Endothelial cell of umbilical vein (primary cell): ENCODE results near the gene GZMM. TPM values are rescaled to one million over a fixed set of nuclear protein-coding genes. Genes with fewer than 3 reads are reported as not detected.

ENCODE experiments used
- BruUV-seq: library from RNA; stranded (reverse); fragments of 400-500 nt; replicated peaks from 2 replicates; lab custom pipeline; 2021; lab: Mats Ljungman, UMichigan
- CTCF ChIA-PET: fragments of 300-600, 350-600 bp; sonication (Branson Sonifier 250); formaldehyde crosslinking; loops from one replicate; lab custom pipeline; 2021; ENCODE audit warnings: antibody characterized with exemption, inconsistent platforms; lab: Charles Lee
- POLR2A ChIA-PET: fragments of 300-600, 350-600 bp; sonication (Branson Sonifier 250); formaldehyde crosslinking; loops from one replicate; lab custom pipeline; 2021; ENCODE audit warnings: antibody characterized with exemption, inconsistent platforms; lab: Charles Lee
- DNase-seq: peaks from one replicate; pipeline ENCODE4 v3.0.0-alpha.2; 2011; ENCODE audit warnings: low read depth, low spot score
- FAIRE-seq: peaks from 2 replicates; lab custom pipeline; 2011; peaks lifted over from hg19 to GRCh38; lab: Jason Lieb, UNC
- H2AFZ ChIP-seq: 2 replicates; pipeline ENCODE4 v1.6.0; 2012; ENCODE audit warnings: low read depth, low read length, control low read depth, inconsistent platforms
- H3K27ac ChIP-seq: 2 replicates; pipeline ENCODE4 v1.5.1; 2011; ENCODE audit warnings: low read depth, mild to moderate bottlenecking, control low read depth, low read length, moderate library complexity; ENCODE audit not compliant: insufficient read depth
- H3K27me3 ChIP-seq, 2 experiments: 2 replicates each; pipeline versions ENCODE4 v1.6.0 to v1.6.1; 2011; ENCODE audit warnings: low read length in 2 of 2, mixed read lengths in 1 of 2; ENCODE audit not compliant: control insufficient read depth in 2 of 2, insufficient read depth in 2 of 2
- H3K36me3 ChIP-seq, 2 experiments: 2 replicates in 1 of 2; 3 replicates in 1 of 2; pipeline ENCODE4 v1.5.1; 2011; ENCODE audit warnings: low read length in 2 of 2, mild to moderate bottlenecking in 1 of 2, moderate library complexity in 1 of 2; ENCODE audit not compliant: control insufficient read depth in 2 of 2, insufficient read depth in 2 of 2; ENCODE audit errors: extremely low read depth in 1 of 2
- H3K4me1 ChIP-seq: 3 replicates; pipeline ENCODE4 v1.5.1; 2011; ENCODE audit warnings: mild to moderate bottlenecking, low read length; ENCODE audit not compliant: control insufficient read depth, insufficient read depth; ENCODE audit errors: extremely low read depth
- H3K4me2 ChIP-seq: 2 replicates; pipeline ENCODE4 v1.6.1; 2011; ENCODE audit warnings: low read length, control low read depth, mixed read lengths; ENCODE audit not compliant: insufficient read depth
- H3K4me3 ChIP-seq, 3 experiments: fragments of 200-600 bp in 1 of 3; sonication (generic), shearing (Covaris generic) in 1 of 3; replicated peaks in 1 of 3; 2 replicates each; pipeline ENCODE4 v1.5.1; 2011 to 2016; ENCODE audit warnings: control low read depth in 3 of 3, low read length in 3 of 3, mild to moderate bottlenecking in 2 of 3, inconsistent platforms in 1 of 3, low read depth in 1 of 3, moderate library complexity in 1 of 3; ENCODE audit not compliant: insufficient read depth in 1 of 3
- H3K79me2 ChIP-seq: 2 replicates; pipeline ENCODE4 v1.6.0; 2012; ENCODE audit warnings: low read length, inconsistent platforms; ENCODE audit not compliant: control insufficient read depth, insufficient read depth
- H3K9ac ChIP-seq: replicated peaks from 2 replicates; pipeline ENCODE3; 2011; ENCODE audit warnings: low read length, control low read depth; ENCODE audit not compliant: insufficient read depth; ENCODE audit errors: extremely low read depth
- H3K9me1 ChIP-seq: replicated peaks from 3 replicates; pipeline ENCODE4 v1.6.0; 2011; ENCODE audit warnings: mild to moderate bottlenecking, low read length; ENCODE audit not compliant: control insufficient read depth, insufficient read depth; ENCODE audit errors: extremely low read depth
- H3K9me3 ChIP-seq: replicated peaks from 2 replicates; pipeline ENCODE4 v1.5.1; 2012; ENCODE audit warnings: low read length, inconsistent platforms; ENCODE audit not compliant: control insufficient read depth, insufficient read depth
- H4K20me1 ChIP-seq: replicated peaks from 2 replicates; pipeline ENCODE3; 2011; ENCODE audit warnings: mild to moderate bottlenecking, low read length; ENCODE audit not compliant: control insufficient read depth, insufficient read depth; ENCODE audit errors: extremely low read depth
- EZH2 ChIP-seq: IDR thresholded peaks from 2 replicates; pipeline ENCODE4 v1.6.1; 2012; ENCODE audit warnings: borderline replicate concordance, low read depth, mild to moderate bottlenecking, moderate library complexity, low read length, inconsistent platforms; ENCODE audit not compliant: severe bottlenecking
- FOS ChIP-seq: IDR thresholded peaks from 2 replicates; pipeline ENCODE4 v1.6.1; 2011; ENCODE audit warnings: mild to moderate bottlenecking, low read length, moderate library complexity, borderline replicate concordance; ENCODE audit not compliant: insufficient read depth
- GATA2 ChIP-seq: IDR thresholded peaks from 2 replicates; pipeline ENCODE4 v1.7.0; 2011; ENCODE audit warnings: low read depth, mild to moderate bottlenecking, moderate library complexity, mixed read lengths, low read length; ENCODE audit not compliant: insufficient read length, insufficient read depth
- JUN ChIP-seq: IDR thresholded peaks from 2 replicates; pipeline ENCODE4 v1.6.1; 2011; ENCODE audit warnings: borderline replicate concordance, low read depth; ENCODE audit not compliant: insufficient read length, insufficient read depth
- MAX ChIP-seq: IDR thresholded peaks from 2 replicates; pipeline ENCODE4 v1.6.1; 2011; ENCODE audit not compliant: insufficient read depth, insufficient read length
- MYC ChIP-seq: IDR thresholded peaks from one replicate; pipeline ENCODE4 v1.6.1; 2011; ENCODE audit warnings: mild to moderate bottlenecking, low read depth, low read length
- POLR2A ChIP-seq: IDR thresholded peaks from 2 replicates; pipeline ENCODE4 v1.6.1; 2012; ENCODE audit warnings: low read depth, mild to moderate bottlenecking, control low read depth, low read length
- POLR2AphosphoS5 ChIP-seq: IDR thresholded peaks from 2 replicates; pipeline ENCODE4 v1.6.1; 2012; ENCODE audit warnings: low read depth, mild to moderate bottlenecking, control low read depth, low read length, moderate library complexity; ENCODE audit not compliant: insufficient read depth
- dilution Hi-C: fragments of 300-500 bp; cut with MboI; formaldehyde crosslinking; loops from one replicate; pipeline ENCODE4 v1.15.0; 2019; ENCODE audit warnings: low sequenced_read_pairs; ENCODE audit not compliant: extremely low pct_ligation_motif_present
- intact Hi-C: fragments of 100-400 bp; cut with micrococcal nuclease; formaldehyde crosslinking; loops from one replicate; pipeline ENCODE4 v1.10.0; 2022
- polyA plus RNA-seq, 4 experiments: library from polyadenylated mRNA; depleted of rRNA in 3 of 4; stranded (reverse) in 3 of 4; unstranded in 1 of 4; fragments of >200 nt; gene quantifications; 2 replicates each; pipeline versions ENCODE4 v1.2.1 to v1.2.3, GENCODE V29; 2011 to 2012; ENCODE audit warnings: missing spikeins in 1 of 4
- total RNA-seq: library from RNA; stranded (reverse); gene quantifications from 2 replicates; pipeline ENCODE4 v1.2.3, GENCODE V29; 2021
- TF ChIP-seq, protein P1 (sequence below), 2 donors: IDR thresholded peaks; 1 replicate in 1 of 2; 2 replicates in 1 of 2; pipeline ENCODE4 v1.5.1; 2011; ENCODE audit warnings: low read length in 2 of 2, mild to moderate bottlenecking in 2 of 2, moderate library complexity in 2 of 2, control low read depth in 1 of 2, inconsistent platforms in 1 of 2, low read depth in 1 of 2; ENCODE audit not compliant: insufficient read depth in 1 of 2; ENCODE audit errors: extremely low read depth in 1 of 2

Gene GZMM
- total and polyA plus RNA-seq, 2 donors (not counting 3 experiments of a cell fraction or from before 2014, with no cell fraction given): not detected

GRCh38 chr19:513368-514165 lies 30.3 kb upstream of the GZMM start:
- ChIA-PET POLR2A (no interaction called here), CTCF (no interaction called here)
- Histone ChIP-seq H3K79me2 (peaks cover 1% of the 10 kb centered on the region), H3K9me1 (no peaks in the 10 kb centered on the region), H3K27ac (no peak overlapping the region), H3K4me1 (peaks cover 9% of the 10 kb centered on the region), H4K20me1 (no peaks in the 10 kb centered on the region), H3K36me3 (no peaks in the 10 kb centered on the region), H3K4me2 (no peak overlapping the region), H3K27me3 (no peaks in the 10 kb centered on the region), H3K9ac (no peak overlapping the region), H3K9me3 (no peaks in the 10 kb centered on the region), H2AFZ (no peak overlapping the region), H3K4me3 (no peak overlapping the region)
- DNase-seq (no peak), FAIRE-seq (no peak)
- intact Hi-C loops: no loop called here
- no TSS peak for BruUV-seq
- no peak for TF ChIP-seq POLR2AphosphoS5
- no peak for TF ChIP-seq MYC
- dilution Hi-C loops: no loop called here

DNA sequence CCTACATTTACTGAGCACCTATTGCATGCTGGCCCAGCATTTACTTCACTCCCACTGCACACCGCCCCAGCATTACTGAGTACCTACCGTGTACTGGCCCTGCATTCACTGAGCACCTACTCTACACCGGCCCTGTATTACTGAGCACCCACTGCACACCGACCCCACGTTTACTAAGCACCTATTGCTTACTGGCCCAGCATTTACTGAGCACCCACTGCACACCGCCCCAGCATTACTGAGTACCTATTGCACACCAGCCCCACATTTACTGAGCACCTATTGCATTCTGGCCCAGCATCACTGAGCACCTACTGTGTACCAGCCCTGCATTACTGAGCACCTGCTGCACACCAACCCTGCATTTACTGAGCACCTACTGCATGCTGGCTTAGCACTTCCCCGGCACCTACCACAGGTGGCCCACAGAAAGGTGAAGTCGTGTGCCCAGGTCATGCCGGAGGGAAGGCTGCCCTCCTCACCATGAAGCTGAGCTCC lies 29.6 kb upstream of the GZMM start:
- TF ChIP-seq, protein P1, sequence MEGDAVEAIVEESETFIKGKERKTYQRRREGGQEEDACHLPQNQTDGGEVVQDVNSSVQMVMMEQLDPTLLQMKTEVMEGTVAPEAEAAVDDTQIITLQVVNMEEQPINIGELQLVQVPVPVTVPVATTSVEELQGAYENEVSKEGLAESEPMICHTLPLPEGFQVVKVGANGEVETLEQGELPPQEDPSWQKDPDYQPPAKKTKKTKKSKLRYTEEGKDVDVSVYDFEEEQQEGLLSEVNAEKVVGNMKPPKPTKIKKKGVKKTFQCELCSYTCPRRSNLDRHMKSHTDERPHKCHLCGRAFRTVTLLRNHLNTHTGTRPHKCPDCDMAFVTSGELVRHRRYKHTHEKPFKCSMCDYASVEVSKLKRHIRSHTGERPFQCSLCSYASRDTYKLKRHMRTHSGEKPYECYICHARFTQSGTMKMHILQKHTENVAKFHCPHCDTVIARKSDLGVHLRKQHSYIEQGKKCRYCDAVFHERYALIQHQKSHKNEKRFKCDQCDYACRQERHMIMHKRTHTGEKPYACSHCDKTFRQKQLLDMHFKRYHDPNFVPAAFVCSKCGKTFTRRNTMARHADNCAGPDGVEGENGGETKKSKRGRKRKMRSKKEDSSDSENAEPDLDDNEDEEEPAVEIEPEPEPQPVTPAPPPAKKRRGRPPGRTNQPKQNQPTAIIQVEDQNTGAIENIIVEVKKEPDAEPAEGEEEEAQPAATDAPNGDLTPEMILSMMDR (IDR thresholded peaks at IDR 0.05; ENCODE audit: extremely low read depth in 1 of 2, insufficient read depth in 1 of 2, low read depth in 1 of 2, low read length in 2 of 2): no peak
- TF ChIP-seq JUN: no peak
- no peak for TF ChIP-seq MYC
- TF ChIP-seq GATA2: no peak
- no peak for TF ChIP-seq FOS
- no peak for TF ChIP-seq POLR2A
- no peak for TF ChIP-seq MAX
- TF ChIP-seq EZH2: no peak
- no peak for TF ChIP-seq POLR2AphosphoS5
- H3K79me2 ChIP-seq: no peaks in the 10 kb centered on the region
- no TSS peak for BruUV-seq
- no peaks in the 10 kb centered on the region for H3K36me3 ChIP-seq
- no peaks in the 10 kb centered on the region for H3K9me1 ChIP-seq
- H2AFZ ChIP-seq: no peak overlapping the region
- no peak for FAIRE-seq
- no peak overlapping the region for H3K4me2 ChIP-seq
- no peak overlapping the region for H3K9ac ChIP-seq
- H3K9me3 ChIP-seq: no peaks in the 10 kb centered on the region
- DNase-seq: no peak
- H3K27me3 ChIP-seq: no peaks in the 10 kb centered on the region
- POLR2A ChIA-PET: no interaction called here
- dilution Hi-C loops: no loop called here
- H3K4me3 ChIP-seq: no peak overlapping the region
- H3K4me1 ChIP-seq: peaks cover 9% of the 10 kb centered on the region
- no peak overlapping the region for H3K27ac ChIP-seq
- CTCF ChIA-PET: no interaction called here
- no peaks in the 10 kb centered on the region for H4K20me1 ChIP-seq
- intact Hi-C loops: no loop called here
